B cell (primary cell): ENCODE results near the gene AUTS2.

Experiments used
- CTCF ChIP-seq: fragments of 200-600 bp; IDR thresholded peaks from one replicate; pipeline ENCODE4 v1.8.0; 2022; ENCODE audit warnings: antibody characterized with exemption, mild to moderate bottlenecking
- EZH2 ChIP-seq: IDR thresholded peaks from 2 replicates; pipeline ENCODE4 v1.6.1; 2012; ENCODE audit warnings: borderline replicate concordance, low read depth, mild to moderate bottlenecking, moderate library complexity, low read length; ENCODE audit not compliant: insufficient read depth, poor library complexity, severe bottlenecking

- TF ChIP-seq CTCF (no peak), EZH2 (no peak)
Measured at GRCh38 chr7:69632280-69632679, 34.0 kb downstream of the AUTS2 start.
